ENCODE data around the gene SRSF7.
"Not testable (repeated sequence)": the region's sequence is repeated elsewhere in the genome, so short reads cannot be mapped to it uniquely, and the experiment has no call there.

DNA sequence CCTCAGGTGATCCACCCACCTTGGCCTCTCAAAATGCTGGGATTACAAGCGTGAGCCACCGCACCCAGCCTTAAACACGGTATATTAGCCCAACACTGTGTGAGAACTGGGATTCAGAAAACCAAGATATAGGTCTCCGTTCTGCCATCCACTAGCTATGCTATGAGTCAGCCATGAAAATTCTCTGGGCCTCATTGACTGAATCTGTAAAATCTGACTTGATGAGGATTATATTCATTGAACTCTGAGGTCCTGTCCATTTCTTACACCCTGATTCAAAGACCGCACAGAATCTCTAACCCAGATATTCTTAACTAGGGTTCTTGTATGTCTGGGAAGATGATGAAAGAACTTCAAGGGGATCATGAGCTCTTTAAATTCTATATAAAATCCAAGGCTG is 47.8 kb downstream of the SRSF7 start:
- not testable (repeated sequence) for TF ChIP-seq EP300, CTCF (IDR thresholded peaks at IDR 0.05)

Data from esophagus muscularis mucosa (tissue), 3 donors.